Measurements from ENCODE around the gene CERS6.

DNA sequence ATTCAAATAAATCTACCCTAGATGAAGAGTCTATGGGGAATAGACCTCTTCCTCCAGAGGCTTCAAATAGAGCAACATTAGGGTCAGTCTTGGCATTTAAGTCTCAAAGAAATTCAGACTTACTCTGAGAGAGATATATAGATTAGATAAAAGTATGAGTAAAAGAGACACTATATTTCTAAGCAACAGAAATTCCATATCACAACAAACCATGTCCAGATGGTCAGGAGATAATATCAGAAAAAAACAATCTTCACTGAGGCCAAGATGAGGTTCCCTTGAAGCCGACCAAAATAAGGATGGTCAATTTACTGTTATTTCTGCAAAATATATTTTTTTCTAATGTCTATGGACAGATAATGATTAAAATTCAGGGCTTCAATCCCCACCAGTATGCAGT is 257.3 kb downstream of the CERS6 start:
- TF ChIP-seq RAD21 (IDR thresholded peaks at IDR 0.05) = no peak
- TF ChIP-seq, protein P1, sequence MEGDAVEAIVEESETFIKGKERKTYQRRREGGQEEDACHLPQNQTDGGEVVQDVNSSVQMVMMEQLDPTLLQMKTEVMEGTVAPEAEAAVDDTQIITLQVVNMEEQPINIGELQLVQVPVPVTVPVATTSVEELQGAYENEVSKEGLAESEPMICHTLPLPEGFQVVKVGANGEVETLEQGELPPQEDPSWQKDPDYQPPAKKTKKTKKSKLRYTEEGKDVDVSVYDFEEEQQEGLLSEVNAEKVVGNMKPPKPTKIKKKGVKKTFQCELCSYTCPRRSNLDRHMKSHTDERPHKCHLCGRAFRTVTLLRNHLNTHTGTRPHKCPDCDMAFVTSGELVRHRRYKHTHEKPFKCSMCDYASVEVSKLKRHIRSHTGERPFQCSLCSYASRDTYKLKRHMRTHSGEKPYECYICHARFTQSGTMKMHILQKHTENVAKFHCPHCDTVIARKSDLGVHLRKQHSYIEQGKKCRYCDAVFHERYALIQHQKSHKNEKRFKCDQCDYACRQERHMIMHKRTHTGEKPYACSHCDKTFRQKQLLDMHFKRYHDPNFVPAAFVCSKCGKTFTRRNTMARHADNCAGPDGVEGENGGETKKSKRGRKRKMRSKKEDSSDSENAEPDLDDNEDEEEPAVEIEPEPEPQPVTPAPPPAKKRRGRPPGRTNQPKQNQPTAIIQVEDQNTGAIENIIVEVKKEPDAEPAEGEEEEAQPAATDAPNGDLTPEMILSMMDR (IDR thresholded peaks at IDR 0.05; ENCODE audit: low read depth, low read length, missing input control) = no peak
- no peak for TF ChIP-seq GABPA (IDR thresholded peaks at IDR 0.05 in 1 of 2, conservative IDR thresholded peaks at IDR 0.05 in 1 of 2)
- no peak for TF ChIP-seq RXRA (IDR thresholded peaks at IDR 0.05)
- TF ChIP-seq, protein P2, sequence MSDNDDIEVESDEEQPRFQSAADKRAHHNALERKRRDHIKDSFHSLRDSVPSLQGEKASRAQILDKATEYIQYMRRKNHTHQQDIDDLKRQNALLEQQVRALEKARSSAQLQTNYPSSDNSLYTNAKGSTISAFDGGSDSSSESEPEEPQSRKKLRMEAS (IDR thresholded peaks at IDR 0.05) = no peak
- no peak for TF ChIP-seq ZBTB33 (IDR thresholded peaks at IDR 0.05)
- no peak for TF ChIP-seq EGR1 (IDR thresholded peaks at IDR 0.05; ENCODE audit: low read depth in 2 of 2)
- TF ChIP-seq ATF3 (IDR thresholded peaks at IDR 0.05) = no peak
- no peak for TF ChIP-seq REST (IDR thresholded peaks at IDR 0.05)
- TF ChIP-seq TAF1 (conservative IDR thresholded peaks at IDR 0.05) = no peak

Measured in liver (tissue), 3 donors.